Uterus (tissue), 4 donors: ENCODE data around the gene NFU1. TPM values are rescaled to one million over a fixed set of nuclear protein-coding genes. Genes with fewer than 3 reads are reported as not detected.

Experiments
- DNase-seq, 2 donors: peaks; one replicate each; pipeline ENCODE4 v3.0.0-alpha.2; 2019 to 2020
- H3K27ac ChIP-seq, 2 donors: fragments of 200-600 bp; sonication (generic); 1 replicate in 1 of 2; 2 replicates in 1 of 2; pipeline ENCODE4 v1.5.1; 2016 to 2018
- H3K27me3 ChIP-seq, 2 donors: fragments of 200-600 bp; sonication (generic); one replicate each; pipeline ENCODE4 v1.5.1; 2018 to 2019; ENCODE audit warnings: control low read depth in 1 of 2
- H3K36me3 ChIP-seq, 2 donors: fragments of 200-600 bp; sonication (generic); one replicate each; pipeline ENCODE4 v1.5.1; 2019; ENCODE audit warnings: control low read depth in 1 of 2
- H3K4me1 ChIP-seq, 2 donors: fragments of 200-600 bp; sonication (generic); one replicate each; pipeline ENCODE4 v1.5.1; 2018 to 2019; ENCODE audit warnings: control low read depth in 1 of 2
- H3K4me3 ChIP-seq, 2 donors: fragments of 200-600 bp; sonication (generic); 1 replicate in 1 of 2; 2 replicates in 1 of 2; pipeline ENCODE4 v1.5.1; 2018 to 2019; ENCODE audit warnings: mild to moderate bottlenecking in 1 of 2
- H3K9me3 ChIP-seq, 2 donors: fragments of 200-600 bp; sonication (generic); one replicate each; pipeline ENCODE4 v1.5.1; 2019; ENCODE audit warnings: control low read depth in 1 of 2
- POLR2A ChIP-seq, 2 donors: fragments of 450-650 bp; IDR thresholded peaks; one replicate each; pipeline ENCODE4 v1.6.1; 2016; ENCODE audit warnings: antibody characterized with exemption in 2 of 2, mild to moderate bottlenecking in 1 of 2, moderate library complexity in 1 of 2
- intact Hi-C: fragments of 100-400 bp; cut with DNase I; formaldehyde crosslinking; loops from one replicate; pipeline ENCODE4 v1.15.1; 2023; ENCODE audit warnings: low total_unique reads
- total RNA-seq, 4 donors: library from RNA; depleted of rRNA in 3 of 4; stranded (reverse); fragments of >200 nt in 3 of 4; gene quantifications; one replicate each; pipeline versions ENCODE4 v1.1.0 to v1.2.4, GENCODE V29; 2014 to 2023
- TF ChIP-seq, protein P1 (sequence below), 4 experiments: fragments of 200-600 bp in 2 of 4; fragments of 450-650 bp in 2 of 4; sonication (generic) in 2 of 4; IDR thresholded peaks; one replicate each; pipeline ENCODE4 v1.5.1; 2016 to 2019; ENCODE audit warnings: antibody characterized with exemption in 4 of 4, mild to moderate bottlenecking in 2 of 4, moderate library complexity in 1 of 4
- donor health status: DM: yes; HTN: yes; CAD: no.

NFU1 gene
- total RNA-seq, 4 donors from 2014 or later = 24.4 to 55.3 (median 41.6) TPM

DNA sequence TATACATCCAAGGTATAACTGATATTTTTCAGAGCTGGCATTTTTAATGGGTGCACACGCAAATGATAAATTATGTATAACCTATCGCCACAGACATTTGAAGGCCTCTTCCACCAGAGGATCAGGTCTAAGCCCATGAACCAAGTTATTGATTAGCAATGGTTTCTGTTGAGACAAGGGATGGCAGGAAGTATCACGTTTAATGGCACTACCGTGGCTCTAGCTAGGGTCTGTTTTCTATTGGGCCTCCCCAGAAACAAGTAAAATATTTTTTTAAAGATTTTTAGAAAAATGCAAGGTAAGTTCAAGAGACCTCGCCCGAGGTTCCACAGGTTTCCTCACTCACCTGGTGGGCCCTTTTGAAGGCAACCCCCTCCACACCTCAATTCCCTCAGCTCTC is 50.9 kb downstream of the NFU1 start:
- TF ChIP-seq, protein P1, sequence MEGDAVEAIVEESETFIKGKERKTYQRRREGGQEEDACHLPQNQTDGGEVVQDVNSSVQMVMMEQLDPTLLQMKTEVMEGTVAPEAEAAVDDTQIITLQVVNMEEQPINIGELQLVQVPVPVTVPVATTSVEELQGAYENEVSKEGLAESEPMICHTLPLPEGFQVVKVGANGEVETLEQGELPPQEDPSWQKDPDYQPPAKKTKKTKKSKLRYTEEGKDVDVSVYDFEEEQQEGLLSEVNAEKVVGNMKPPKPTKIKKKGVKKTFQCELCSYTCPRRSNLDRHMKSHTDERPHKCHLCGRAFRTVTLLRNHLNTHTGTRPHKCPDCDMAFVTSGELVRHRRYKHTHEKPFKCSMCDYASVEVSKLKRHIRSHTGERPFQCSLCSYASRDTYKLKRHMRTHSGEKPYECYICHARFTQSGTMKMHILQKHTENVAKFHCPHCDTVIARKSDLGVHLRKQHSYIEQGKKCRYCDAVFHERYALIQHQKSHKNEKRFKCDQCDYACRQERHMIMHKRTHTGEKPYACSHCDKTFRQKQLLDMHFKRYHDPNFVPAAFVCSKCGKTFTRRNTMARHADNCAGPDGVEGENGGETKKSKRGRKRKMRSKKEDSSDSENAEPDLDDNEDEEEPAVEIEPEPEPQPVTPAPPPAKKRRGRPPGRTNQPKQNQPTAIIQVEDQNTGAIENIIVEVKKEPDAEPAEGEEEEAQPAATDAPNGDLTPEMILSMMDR (IDR thresholded peaks at IDR 0.05) = no peak
- TF ChIP-seq POLR2A (IDR thresholded peaks at IDR 0.05) = no peak
- no peaks in the 10 kb centered on the region for H3K9me3 ChIP-seq
- H3K27me3 ChIP-seq = no peaks in the 10 kb centered on the region
- intact Hi-C loops = no loop called here
- peak overlapping the region; percentile 89 to 93 for H3K4me3 ChIP-seq
- H3K27ac ChIP-seq = peak overlapping the region; percentile 86 to 87
- no peaks in the 10 kb centered on the region for H3K4me1 ChIP-seq
- no peaks in the 10 kb centered on the region for H3K36me3 ChIP-seq
- no peak for DNase-seq

DNA sequence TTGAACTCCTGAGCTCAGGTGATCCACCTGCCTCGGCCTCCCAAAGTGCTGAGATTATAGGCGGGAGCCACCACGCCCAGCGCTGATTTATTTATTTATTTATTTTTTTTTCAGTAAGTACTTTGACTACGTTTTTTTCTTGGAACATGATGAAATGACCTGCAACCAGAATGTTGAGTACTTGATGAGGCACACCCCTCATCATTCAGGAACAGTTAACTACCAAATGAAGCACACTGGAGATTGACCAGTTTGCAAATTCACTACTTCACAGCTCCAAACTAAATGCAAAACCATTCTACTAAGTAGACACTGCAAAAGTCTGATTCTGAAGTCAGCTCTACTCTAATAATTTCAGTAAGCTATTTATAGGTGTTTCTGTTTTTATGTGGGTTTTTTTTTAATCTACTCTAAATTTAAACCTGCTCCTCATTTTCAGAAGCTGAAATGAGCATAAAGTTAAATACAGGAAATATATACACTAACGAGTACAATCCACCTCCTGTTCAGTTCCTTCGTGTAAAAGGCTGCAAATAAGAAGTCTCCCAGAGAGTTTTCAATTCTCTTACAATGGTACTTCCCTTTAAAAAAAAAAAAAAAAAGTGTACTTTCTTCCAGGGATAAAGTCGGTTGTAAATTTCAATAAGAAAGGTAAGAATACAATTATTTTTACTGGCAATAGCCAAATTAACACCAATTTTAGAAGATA is 51.6 kb downstream of the NFU1 start:
- H3K4me3 ChIP-seq = peak overlapping the region; percentile 89 to 93
- no peaks in the 10 kb centered on the region for H3K4me1 ChIP-seq
- no peaks in the 10 kb centered on the region for H3K9me3 ChIP-seq
- DNase-seq = no peak
- intact Hi-C loops = no loop called here
- H3K36me3 ChIP-seq = no peaks in the 10 kb centered on the region
- TF ChIP-seq POLR2A (IDR thresholded peaks at IDR 0.05) = no peak
- TF ChIP-seq, protein P1 (IDR thresholded peaks at IDR 0.05) = no peak
- H3K27me3 ChIP-seq = no peaks in the 10 kb centered on the region
- peak overlapping the region; percentile 86 to 87 for H3K27ac ChIP-seq

DNA sequence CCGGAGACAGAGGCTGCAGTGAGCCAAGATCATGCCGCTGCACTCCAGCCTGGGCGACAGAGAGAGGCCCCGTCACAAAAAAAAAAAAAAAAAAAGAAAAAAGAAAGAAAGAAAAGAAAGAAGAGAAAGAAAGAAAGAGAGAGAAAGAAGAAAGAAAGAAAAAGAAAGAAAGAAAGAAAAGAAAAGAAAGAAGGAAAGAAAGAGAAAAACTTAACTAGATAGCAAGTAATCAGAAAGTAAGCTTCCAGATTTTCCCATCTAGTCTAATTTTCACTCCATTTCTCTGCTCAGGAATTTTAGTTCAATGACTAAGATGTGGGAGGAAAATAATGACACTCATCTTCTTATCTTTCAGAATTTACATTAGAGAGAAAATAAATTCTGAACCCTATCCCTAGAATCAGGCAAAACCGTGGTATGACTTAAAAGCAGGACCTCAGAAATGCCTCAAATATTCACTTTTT is 52.6 kb downstream of the NFU1 start:
- Histone ChIP-seq H3K9me3 (no peaks in the 10 kb centered on the region), H3K4me3 (no peak overlapping the region), H3K4me1 (no peaks in the 10 kb centered on the region), H3K36me3 (no peaks in the 10 kb centered on the region), H3K27me3 (no peaks in the 10 kb centered on the region), H3K27ac (no peak overlapping the region)
- TF ChIP-seq POLR2A (IDR thresholded peaks at IDR 0.05) = no peak
- TF ChIP-seq, protein P1 (IDR thresholded peaks at IDR 0.05) = no peak
- intact Hi-C loops = no loop called here
- DNase-seq = no peak

DNA sequence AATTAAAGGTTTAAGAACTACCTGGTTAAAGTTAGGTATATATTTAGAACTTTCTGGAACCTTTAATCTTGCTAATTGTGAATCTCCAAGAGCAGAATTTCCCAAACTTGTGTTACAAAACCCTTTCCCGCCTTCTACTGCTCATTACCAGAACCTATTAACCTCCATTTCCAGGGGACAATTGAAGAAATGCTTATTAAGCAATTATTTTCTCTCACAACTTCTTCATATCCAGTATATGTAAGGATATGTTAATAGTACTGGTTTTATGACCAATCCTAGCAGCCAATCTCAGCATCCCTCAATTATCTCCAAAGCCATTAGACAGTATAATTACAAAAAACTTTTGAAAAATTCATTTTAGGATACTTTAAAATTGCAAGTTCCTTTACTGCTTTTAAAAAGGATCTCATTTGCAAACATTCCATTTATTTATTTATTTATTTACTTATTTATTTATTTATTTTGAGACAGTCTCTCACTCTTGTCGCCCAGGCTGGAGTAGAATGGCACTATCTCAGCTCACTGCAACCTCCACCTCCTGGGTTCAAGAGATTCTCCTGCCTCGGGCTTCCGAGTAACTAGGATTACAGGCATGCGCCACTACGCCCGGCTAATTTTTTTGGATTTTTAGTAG is 53.9 kb downstream of the NFU1 start:
- H3K9me3 ChIP-seq = no peaks in the 10 kb centered on the region
- H3K27me3 ChIP-seq = no peaks in the 10 kb centered on the region
- no peak for TF ChIP-seq POLR2A (IDR thresholded peaks at IDR 0.05)
- TF ChIP-seq, protein P1 (IDR thresholded peaks at IDR 0.05) = no peak
- intact Hi-C loops = no loop called here
- no peak overlapping the region for H3K4me3 ChIP-seq
- no peak overlapping the region for H3K27ac ChIP-seq
- no peaks in the 10 kb centered on the region for H3K36me3 ChIP-seq
- no peak for DNase-seq
- no peaks in the 10 kb centered on the region for H3K4me1 ChIP-seq

DNA sequence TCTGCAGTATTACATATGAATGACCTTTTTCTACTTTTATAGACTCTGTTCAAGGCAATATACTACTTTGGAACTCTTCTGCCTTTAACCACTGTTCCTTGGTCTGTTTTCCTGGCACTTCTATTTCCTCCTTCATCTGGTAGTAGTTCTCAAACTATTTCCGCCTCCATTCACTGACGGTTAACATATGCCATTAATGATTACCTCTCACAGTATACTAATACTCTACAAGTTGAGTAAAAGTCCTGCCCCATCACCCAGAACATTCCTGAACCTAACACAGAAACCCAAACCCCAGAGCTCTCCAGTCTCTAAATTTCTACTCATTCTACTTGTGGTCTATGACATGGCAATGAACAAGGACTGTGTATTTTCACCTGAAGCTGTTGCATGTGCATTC is 54.7 kb downstream of the NFU1 start:
- no peaks in the 10 kb centered on the region for H3K36me3 ChIP-seq
- no peaks in the 10 kb centered on the region for H3K27me3 ChIP-seq
- no peak overlapping the region for H3K4me3 ChIP-seq
- intact Hi-C loops = no loop called here
- TF ChIP-seq POLR2A (IDR thresholded peaks at IDR 0.05) = no peak
- TF ChIP-seq, protein P1 (IDR thresholded peaks at IDR 0.05) = no peak
- no peaks in the 10 kb centered on the region for H3K4me1 ChIP-seq
- H3K27ac ChIP-seq = no peak overlapping the region
- DNase-seq = no peak
- no peaks in the 10 kb centered on the region for H3K9me3 ChIP-seq
